ENCODE measurements around the gene NPB.

The NPB gene

DNA sequence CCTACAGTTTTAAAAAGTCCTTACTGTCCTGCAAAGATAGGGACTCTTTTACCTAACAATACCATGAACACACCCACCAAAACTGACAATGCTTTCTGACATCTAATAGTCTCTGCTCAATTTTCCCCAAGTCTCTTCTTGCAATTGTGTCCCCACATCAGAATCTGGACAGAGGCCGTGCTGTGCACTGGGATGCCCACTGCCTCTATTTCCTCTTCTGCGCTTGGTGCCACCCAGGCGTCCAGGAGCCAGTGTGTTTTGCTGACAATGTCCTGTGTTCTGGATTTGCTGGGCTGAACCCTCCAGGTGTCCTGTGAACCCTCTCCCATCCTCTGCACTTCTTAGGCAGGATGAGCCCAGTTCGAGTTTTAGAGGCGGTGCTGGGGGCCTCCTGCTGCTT is 24.5 kb upstream of the NPB start:
- peaks cover 19% of the 10 kb centered on the region for H3K36me3 ChIP-seq (ENCODE audit: insufficient read depth, low read length)
- no peaks in the 10 kb centered on the region for H3K27me3 ChIP-seq (ENCODE audit: control insufficient read depth in 1 of 2, insufficient read depth in 2 of 2, low read length in 2 of 2)
- H3K4me3 ChIP-seq (ENCODE audit: low read depth in 1 of 2, low read length in 2 of 2), result no peak overlapping the region
- no peak overlapping the region for H3K27ac ChIP-seq (ENCODE audit: low read depth, low read length)
- H3K9ac ChIP-seq (ENCODE audit: low read length), result no peak overlapping the region
- no peaks in the 10 kb centered on the region for H3K9me3 ChIP-seq (ENCODE audit: low read length)
- H3K4me1 ChIP-seq (ENCODE audit: insufficient read depth, low read length), result peaks cover 5% of the 10 kb centered on the region

DNA sequence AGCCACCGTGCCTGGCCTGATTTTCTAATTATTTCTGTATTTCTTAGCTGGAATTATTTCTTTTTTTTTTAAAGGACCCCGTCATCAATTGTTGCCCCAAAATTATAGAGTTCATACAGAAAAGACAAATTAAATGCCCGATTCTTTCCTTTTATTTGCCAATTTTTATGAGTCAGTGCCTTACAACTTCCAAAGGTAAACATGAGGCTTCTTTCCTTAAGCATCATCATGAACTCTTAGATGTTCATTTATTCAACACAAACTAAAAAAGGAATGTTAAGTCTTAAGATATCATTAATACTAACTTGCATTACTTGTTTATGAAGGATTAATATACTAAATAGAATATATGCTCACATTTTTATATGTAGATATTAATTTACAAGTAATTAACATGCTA is 23.7 kb upstream of the NPB start:
- Histone ChIP-seq H3K4me1 (ENCODE audit: insufficient read depth, low read length) (no peaks in the 10 kb centered on the region), H3K9me3 (ENCODE audit: low read length) (no peaks in the 10 kb centered on the region), H3K36me3 (ENCODE audit: insufficient read depth, low read length) (peaks cover 19% of the 10 kb centered on the region), H3K9ac (ENCODE audit: low read length) (no peak overlapping the region), H3K27me3 (ENCODE audit: control insufficient read depth in 1 of 2, insufficient read depth in 2 of 2, low read length in 2 of 2) (no peaks in the 10 kb centered on the region), H3K27ac (ENCODE audit: low read depth, low read length) (no peak overlapping the region), H3K4me3 (ENCODE audit: low read depth in 1 of 2, low read length in 2 of 2) (no peak overlapping the region)

DNA sequence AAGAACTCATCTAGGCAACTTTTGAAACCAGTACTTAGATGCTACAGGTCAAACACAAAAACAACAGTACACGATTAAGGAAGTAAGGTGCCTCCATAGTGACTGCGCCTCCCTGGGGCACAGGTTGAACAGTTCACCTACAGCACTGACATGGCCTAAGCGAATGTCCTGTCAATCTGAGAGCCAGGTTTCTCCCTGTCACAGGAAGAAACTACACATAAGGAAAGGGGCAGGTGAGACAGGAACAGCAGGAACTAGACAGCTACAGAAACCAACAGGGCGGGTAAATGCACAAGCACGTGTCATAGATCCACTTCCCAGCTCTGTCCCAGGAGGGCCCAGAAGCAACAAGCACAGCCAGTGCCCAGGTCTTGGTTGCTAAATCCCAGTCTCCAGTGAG is 22.9 kb upstream of the NPB start:
- H3K4me1 ChIP-seq (ENCODE audit: insufficient read depth, low read length), result no peaks in the 10 kb centered on the region
- no peak overlapping the region for H3K9ac ChIP-seq (ENCODE audit: low read length)
- H3K9me3 ChIP-seq (ENCODE audit: low read length), result no peaks in the 10 kb centered on the region
- H3K36me3 ChIP-seq (ENCODE audit: insufficient read depth, low read length), result peaks cover 19% of the 10 kb centered on the region
- H3K27me3 ChIP-seq (ENCODE audit: control insufficient read depth in 1 of 2, insufficient read depth in 2 of 2, low read length in 2 of 2), result no peaks in the 10 kb centered on the region
- H3K4me3 ChIP-seq (ENCODE audit: low read depth in 1 of 2, low read length in 2 of 2), result no peak overlapping the region
- no peak overlapping the region for H3K27ac ChIP-seq (ENCODE audit: low read depth, low read length)

DNA sequence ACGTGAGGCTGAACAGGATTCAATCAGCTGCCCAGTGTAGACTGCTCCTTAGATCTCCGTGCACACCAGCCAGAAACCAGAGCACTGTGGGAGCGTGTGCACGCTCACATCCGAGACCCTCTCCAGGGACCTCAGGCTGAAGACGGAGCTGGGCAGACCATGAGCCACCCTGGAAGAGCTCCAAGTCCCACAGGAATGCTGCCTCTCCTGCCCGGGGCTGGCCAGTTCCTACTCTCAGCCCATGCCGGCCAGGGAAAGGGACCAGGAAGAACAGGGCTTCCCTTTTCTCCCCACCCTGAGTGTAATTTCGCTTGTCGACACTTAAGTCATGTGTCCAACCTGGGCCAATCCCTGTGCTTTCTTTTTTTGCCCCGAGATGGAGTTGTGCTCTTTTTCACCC is 17.5 kb upstream of the NPB start:
- Histone ChIP-seq H3K4me1 (ENCODE audit: insufficient read depth, low read length) (peaks cover under 1% of the 10 kb centered on the region), H3K27me3 (ENCODE audit: control insufficient read depth in 1 of 2, insufficient read depth in 2 of 2, low read length in 2 of 2) (no peaks in the 10 kb centered on the region), H3K4me3 (ENCODE audit: low read depth in 1 of 2, low read length in 2 of 2) (no peak overlapping the region), H3K27ac (ENCODE audit: low read depth, low read length) (no peak overlapping the region), H3K9me3 (ENCODE audit: low read length) (no peaks in the 10 kb centered on the region), H3K36me3 (ENCODE audit: insufficient read depth, low read length) (peaks cover 44% of the 10 kb centered on the region), H3K9ac (ENCODE audit: low read length) (no peak overlapping the region)

DNA sequence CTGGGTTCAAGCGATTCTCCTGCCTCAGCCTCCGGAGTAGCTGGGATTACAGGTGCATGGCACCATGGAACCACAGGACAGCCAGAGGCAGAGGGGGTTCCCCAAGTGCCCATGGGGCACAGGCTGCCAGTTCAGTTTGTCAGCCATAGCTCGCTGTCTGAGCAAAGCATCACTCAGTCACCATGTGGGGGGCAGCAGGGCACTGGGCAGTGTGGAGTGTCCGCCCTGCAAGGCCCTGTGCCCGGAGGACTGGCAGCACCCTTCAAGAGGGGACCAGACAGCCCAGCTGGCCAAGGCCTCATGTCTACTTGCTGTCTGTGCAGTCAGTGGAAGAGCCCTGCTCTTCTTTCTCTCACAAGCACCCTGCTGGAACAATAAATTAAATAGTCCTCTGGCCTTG is 17.1 kb upstream of the NPB start:
- Histone ChIP-seq H3K27me3 (ENCODE audit: control insufficient read depth in 1 of 2, insufficient read depth in 2 of 2, low read length in 2 of 2) (no peaks in the 10 kb centered on the region), H3K9me3 (ENCODE audit: low read length) (no peaks in the 10 kb centered on the region), H3K36me3 (ENCODE audit: insufficient read depth, low read length) (peaks cover 44% of the 10 kb centered on the region), H3K4me1 (ENCODE audit: insufficient read depth, low read length) (peaks cover 5% of the 10 kb centered on the region), H3K9ac (ENCODE audit: low read length) (no peak overlapping the region), H3K4me3 (ENCODE audit: low read depth in 1 of 2, low read length in 2 of 2) (no peak overlapping the region), H3K27ac (ENCODE audit: low read depth, low read length) (no peak overlapping the region)

DNA sequence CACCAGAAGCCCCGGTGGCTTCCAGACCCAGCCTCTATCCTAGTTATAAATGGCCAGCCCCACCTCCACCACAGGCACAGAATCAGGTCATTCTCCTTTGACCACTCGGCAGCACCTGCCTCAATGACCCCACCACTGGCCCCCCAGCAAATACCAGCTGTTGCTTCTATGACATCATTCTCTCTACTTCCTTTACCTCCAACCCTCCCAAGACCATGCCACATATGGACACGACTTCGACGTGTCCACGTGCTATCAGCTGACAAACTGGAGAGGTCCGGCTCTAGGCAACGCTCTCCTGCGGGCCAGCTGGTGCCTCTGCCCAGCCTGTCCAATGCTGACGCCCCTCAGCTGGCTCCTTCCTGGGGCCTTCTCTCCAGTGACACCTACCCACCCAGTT is 16.6 kb upstream of the NPB start:
- Histone ChIP-seq H3K9me3 (ENCODE audit: low read length) (no peaks in the 10 kb centered on the region), H3K4me3 (ENCODE audit: low read depth in 1 of 2, low read length in 2 of 2) (no peak overlapping the region), H3K4me1 (ENCODE audit: insufficient read depth, low read length) (peaks cover 10% of the 10 kb centered on the region), H3K27ac (ENCODE audit: low read depth, low read length) (no peak overlapping the region), H3K36me3 (ENCODE audit: insufficient read depth, low read length) (peaks cover 46% of the 10 kb centered on the region), H3K9ac (ENCODE audit: low read length) (no peak overlapping the region), H3K27me3 (ENCODE audit: control insufficient read depth in 1 of 2, insufficient read depth in 2 of 2, low read length in 2 of 2) (no peaks in the 10 kb centered on the region)

DNA sequence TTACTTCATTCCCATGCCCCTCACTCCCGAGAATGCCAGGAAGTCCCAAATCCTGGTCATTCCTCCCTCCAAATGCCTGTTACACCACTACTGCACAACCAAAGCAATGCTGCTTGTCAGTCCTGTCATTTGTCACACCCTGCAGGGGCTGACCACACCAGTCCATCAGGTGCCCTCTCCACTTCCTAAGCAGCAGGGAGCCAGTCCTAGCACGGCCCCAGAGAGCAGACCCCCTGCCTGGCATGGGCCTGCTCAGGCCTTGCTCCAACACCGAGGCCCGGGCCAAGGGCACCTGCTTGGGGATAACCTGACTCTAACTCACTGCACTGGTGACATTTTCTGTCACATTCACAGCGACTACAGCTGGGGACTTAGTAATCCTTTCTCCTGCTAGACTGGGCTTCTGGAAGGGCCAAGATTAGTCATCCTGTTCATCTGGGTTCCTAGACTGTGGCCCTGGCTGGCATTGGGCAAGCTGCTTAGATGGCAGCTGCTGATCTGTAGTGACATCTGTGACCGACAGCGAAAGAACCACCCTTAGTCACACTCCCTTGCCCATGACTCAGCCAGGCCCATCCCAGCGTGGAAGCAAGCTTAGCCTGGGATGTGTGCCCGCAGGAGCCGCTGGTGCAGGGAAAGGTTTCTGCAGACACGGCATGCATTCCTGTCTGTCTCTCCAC is 16.0 kb upstream of the NPB start:
- Histone ChIP-seq H3K9me3 (ENCODE audit: low read length) (no peaks in the 10 kb centered on the region), H3K36me3 (ENCODE audit: insufficient read depth, low read length) (peaks cover 46% of the 10 kb centered on the region), H3K4me1 (ENCODE audit: insufficient read depth, low read length) (peaks cover 14% of the 10 kb centered on the region), H3K27me3 (ENCODE audit: control insufficient read depth in 1 of 2, insufficient read depth in 2 of 2, low read length in 2 of 2) (no peaks in the 10 kb centered on the region), H3K9ac (ENCODE audit: low read length) (no peak overlapping the region), H3K4me3 (ENCODE audit: low read depth in 1 of 2, low read length in 2 of 2) (no peak overlapping the region), H3K27ac (ENCODE audit: low read depth, low read length) (no peak overlapping the region)

DNA sequence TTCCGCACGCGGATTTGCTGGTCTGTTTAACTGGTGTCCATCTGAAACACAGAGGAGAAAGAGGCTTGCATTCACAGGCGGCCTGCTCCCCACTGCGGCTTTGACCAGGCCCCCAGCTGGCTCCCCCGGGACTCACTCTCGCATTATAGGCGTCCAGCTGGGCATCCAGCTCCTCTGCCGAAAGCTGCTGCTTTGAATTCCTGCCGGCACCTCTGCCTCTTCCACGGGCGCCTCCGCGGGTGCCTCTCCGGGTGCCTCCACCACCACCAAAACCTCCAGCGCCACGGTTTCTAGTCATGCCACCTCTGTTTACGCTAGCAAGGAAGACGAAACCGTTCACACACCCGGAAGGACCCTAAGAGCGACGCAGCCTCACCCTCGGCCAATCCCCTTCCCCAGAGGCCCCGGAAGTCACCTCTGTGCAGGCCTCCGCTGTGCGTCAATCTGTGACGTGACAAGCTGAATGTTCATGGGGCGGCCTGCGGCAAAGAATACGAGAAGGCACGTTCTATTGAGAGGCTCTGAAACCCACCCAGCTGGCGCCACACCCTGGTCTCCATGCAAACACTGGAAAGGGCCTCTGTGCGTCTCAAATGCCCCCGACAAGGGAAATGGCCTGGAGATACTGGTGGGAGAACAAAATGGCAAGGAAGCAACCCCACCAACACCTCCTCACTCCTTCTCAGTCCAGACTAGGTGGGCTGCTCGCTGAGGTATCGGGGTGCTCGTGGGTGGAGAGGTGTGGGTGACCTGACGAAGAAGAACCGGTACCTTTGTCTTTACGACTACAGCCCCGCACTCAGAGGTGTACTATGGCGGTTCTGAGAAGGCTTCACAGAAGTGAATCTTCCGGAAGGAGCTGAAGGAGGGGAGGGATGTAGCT is 13.7 kb upstream of the NPB start:
- no peaks in the 10 kb centered on the region for H3K27me3 ChIP-seq (ENCODE audit: control insufficient read depth in 1 of 2, insufficient read depth in 2 of 2, low read length in 2 of 2)
- no peaks in the 10 kb centered on the region for H3K9me3 ChIP-seq (ENCODE audit: low read length)
- H3K36me3 ChIP-seq (ENCODE audit: insufficient read depth, low read length), result peaks cover 46% of the 10 kb centered on the region
- no peak overlapping the region for H3K9ac ChIP-seq (ENCODE audit: low read length)
- H3K4me1 ChIP-seq (ENCODE audit: insufficient read depth, low read length), result peaks cover 20% of the 10 kb centered on the region
- H3K4me3 ChIP-seq (ENCODE audit: low read depth in 1 of 2, low read length in 2 of 2), result no peak overlapping the region
- H3K27ac ChIP-seq (ENCODE audit: low read depth, low read length), result no peak overlapping the region

DNA sequence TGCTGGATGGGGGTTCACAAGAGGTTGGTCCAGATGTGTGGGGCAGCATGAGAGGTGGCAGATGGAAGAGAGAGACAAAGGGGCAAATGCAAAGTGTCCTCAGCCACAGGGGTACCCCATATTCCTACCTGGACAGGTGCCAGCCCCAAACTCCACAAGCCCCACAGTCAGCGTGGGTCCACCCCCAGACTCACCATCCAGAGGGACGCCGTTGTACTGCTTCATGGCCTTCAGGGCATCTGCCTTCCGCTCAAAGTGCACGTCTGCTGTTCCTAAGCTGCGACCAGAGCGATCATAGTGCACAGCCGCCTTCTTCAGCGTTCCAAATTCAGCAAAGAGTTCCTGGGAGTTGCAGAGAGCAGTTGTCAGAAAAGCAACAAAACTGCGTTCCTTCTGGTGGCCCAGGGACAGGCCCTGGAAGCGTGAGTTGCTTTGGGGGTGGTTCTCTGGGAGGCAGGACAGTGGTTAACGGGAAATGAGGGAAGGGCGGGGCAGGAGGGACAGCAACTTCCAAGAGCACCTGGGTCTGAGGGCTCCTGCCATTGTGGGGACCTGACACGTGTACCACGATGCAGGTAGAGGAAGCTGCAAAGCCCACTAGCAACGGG is 12.9 kb upstream of the NPB start:
- H3K36me3 ChIP-seq (ENCODE audit: insufficient read depth, low read length), result peaks cover 49% of the 10 kb centered on the region
- H3K9ac ChIP-seq (ENCODE audit: low read length), result no peak overlapping the region
- peaks cover 20% of the 10 kb centered on the region for H3K4me1 ChIP-seq (ENCODE audit: insufficient read depth, low read length)
- no peaks in the 10 kb centered on the region for H3K27me3 ChIP-seq (ENCODE audit: control insufficient read depth in 1 of 2, insufficient read depth in 2 of 2, low read length in 2 of 2)
- no peak overlapping the region for H3K4me3 ChIP-seq (ENCODE audit: low read depth in 1 of 2, low read length in 2 of 2)
- H3K27ac ChIP-seq (ENCODE audit: low read depth, low read length), result no peak overlapping the region
- no peaks in the 10 kb centered on the region for H3K9me3 ChIP-seq (ENCODE audit: low read length)

DNA sequence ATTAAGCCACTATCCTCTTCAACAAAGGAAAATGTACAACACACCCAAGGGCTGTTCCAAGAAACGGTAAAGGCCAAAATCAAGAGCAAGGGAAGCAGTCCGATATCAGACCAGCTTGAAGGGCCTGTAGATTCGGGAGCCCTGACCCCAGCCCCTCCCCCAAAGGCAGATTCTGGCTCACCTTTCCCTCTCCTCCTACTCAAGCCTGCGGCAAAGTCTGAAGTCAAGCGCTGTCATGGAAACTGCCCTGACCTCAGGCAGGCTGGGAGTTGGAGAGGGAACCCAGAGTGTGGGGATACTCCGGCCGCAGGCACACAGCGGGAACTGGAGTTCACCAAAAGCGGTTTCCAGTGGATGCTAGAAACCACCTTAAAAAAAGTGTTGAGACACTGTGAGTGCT is 12.4 kb upstream of the NPB start:
- Histone ChIP-seq H3K9ac (ENCODE audit: low read length) (no peak overlapping the region), H3K4me3 (ENCODE audit: low read depth in 1 of 2, low read length in 2 of 2) (no peak overlapping the region), H3K36me3 (ENCODE audit: insufficient read depth, low read length) (peaks cover 54% of the 10 kb centered on the region), H3K9me3 (ENCODE audit: low read length) (no peaks in the 10 kb centered on the region), H3K27ac (ENCODE audit: low read depth, low read length) (no peak overlapping the region), H3K4me1 (ENCODE audit: insufficient read depth, low read length) (peaks cover 20% of the 10 kb centered on the region), H3K27me3 (ENCODE audit: control insufficient read depth in 1 of 2, insufficient read depth in 2 of 2, low read length in 2 of 2) (no peaks in the 10 kb centered on the region)

DNA sequence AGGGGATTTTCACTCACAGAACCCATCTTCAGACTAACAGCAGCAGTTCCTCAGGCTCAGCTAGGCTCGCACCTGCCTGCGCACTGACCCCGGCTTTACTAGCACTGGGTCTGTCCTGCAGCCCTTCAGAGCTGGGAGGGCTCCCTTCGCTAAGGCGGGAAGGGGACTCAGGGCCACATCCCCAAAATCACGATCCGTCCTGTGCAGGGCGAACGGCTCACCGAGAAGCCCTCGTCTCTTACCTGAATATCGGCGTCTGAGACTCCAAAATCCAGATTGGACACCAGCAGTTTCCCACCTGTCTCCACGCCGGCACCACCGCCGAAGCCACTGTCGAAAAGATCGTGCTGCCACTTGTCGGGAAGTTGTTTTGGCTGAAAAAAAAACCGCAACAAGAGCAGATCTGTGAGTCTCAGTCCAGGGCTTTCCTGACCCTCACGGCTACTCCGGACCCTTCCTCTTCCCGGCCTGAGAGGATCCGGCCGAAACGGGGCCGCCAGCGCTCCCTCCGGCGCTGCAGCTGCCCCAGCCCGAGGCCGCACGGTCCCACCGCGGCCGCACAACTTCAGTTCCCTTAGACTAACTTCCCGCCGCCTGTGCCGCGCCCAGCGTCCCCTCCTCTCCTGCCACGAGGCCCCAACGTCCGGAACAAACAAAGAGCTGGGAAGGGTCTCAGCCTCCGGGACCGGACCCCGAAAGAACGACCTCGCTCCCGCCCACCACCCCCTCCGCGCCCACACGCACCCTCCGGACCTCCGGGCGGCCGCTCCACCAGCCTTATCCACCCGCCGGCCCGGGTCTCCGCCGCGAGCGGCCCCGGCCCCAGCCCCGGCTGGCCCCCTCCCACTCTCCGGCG is 11.4 kb upstream of the NPB start:
- Histone ChIP-seq H3K27me3 (ENCODE audit: control insufficient read depth in 1 of 2, insufficient read depth in 2 of 2, low read length in 2 of 2) (no peaks in the 10 kb centered on the region), H3K27ac (ENCODE audit: low read depth, low read length) (peak overlapping the region; percentile 61), H3K9me3 (ENCODE audit: low read length) (no peaks in the 10 kb centered on the region), H3K9ac (ENCODE audit: low read length) (peak overlapping the region; percentile 61), H3K4me1 (ENCODE audit: insufficient read depth, low read length) (peaks cover 20% of the 10 kb centered on the region), H3K4me3 (ENCODE audit: low read depth in 1 of 2, low read length in 2 of 2) (peak overlapping the region; percentile 85 to 89), H3K36me3 (ENCODE audit: insufficient read depth, low read length) (peaks cover 61% of the 10 kb centered on the region)
